Stimulated activated CD8-positive, alpha-beta memory T cell treated with anti-CD3 and anti-CD28 coated beads, Interleukin-4, amount 100 ng/mL, for 4 hours (primary cell): ENCODE measurements around the gene IL5.

Experiments
- DNase-seq, 2 donors: peaks; one replicate each; pipeline ENCODE4 v3.0.0-alpha.2; 2020; ENCODE audit warnings: low read depth in 2 of 2, low spot score in 1 of 2

IL5 gene

DNA sequence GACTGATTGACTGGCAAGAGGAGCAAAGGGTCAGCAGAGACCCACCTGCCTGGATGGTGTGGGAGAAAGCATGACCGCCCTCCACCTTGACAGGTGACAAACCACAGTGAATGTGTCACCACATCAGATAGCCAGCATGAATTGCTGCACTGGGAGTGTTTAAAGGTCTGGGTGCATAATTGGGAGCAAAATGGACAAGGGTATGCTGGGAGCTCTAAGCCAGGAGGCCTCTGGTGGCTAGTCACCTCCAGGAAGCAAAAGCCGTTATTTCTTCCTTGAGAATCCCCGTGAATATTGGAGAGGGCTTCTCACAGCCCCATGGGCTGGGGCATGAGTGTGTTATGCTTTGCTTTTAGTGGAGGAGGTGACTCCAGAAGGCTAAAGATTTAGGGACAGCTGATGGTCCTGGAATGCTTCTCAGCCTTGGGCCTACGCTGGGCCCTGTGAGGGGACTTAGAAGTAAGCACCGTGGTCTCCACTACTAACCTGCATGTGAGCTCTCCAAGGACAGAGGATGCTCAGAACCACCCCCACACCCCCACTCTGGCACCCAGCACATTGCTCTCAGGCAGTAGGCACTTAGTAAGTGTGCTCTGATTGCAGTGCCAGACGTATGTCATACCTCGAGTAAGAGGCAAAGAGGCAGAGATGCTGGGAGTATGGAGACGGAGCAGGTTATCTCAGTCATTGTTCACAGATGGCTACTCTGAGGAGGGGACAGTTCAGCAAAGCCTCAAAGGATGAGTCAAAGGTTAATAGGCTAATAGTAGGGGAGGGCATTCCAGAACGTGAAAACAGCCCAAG lies 43.7 kb downstream of the IL5 start:
- no peak for DNase-seq

DNA sequence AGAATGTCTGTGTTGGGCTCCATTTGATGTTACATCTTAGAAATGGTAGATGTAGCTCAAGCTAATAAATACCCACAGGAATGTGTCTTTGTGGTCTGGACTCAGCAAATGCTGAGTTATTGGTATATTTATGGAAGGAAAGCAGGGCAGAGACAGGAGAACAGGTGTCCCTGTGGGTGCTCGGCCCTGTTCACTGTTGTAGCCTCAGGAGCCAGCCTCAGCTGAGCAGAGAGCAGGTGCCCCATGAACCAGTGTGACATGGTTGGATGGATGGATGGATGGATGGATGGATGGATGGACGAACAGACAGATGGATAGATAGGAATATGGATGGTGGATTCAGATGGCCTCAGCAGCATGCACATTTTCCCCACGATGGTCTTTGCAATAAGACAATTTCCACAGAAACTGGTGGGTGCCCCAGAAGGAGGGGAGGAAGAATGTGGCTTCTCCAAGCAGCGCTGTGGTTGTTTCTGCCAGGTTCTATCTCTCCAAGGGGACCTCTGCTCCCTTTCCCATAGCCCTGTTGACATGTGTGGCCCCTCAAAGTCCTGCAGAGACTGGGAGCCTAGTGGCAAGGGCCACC lies 44.5 kb downstream of the IL5 start:
- DNase-seq, result no peak

DNA sequence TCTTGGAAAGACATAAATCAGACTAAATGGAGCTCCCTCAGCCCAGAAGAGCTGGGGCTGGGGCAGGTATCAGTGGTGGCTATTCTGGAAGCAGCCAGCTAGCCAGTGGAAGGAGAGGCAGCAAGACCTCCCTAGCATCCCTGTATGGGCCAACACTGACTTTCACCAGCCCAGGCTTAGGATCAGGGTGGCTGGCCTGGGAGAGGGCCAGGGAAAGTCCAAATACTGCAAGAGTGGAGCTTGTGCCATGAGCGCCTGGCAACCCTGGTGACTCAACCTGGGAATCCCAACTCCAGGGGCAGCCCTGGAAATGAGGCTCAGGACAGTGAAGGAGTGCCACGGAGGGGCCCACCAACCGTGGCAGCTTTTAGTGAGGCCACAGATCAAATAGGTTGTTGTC lies 45.2 kb downstream of the IL5 start:
- DNase-seq, result no peak

- DNase-seq, result no peak
These were observed 45.8 kb downstream of the IL5 start for GRCh38 chr5:132497488-132497997.

GRCh38 chr5:132496631-132497487 lies 46.5 kb downstream of the IL5 start:
- peak in 1 of 2 donors; percentile 58 for DNase-seq

DNA sequence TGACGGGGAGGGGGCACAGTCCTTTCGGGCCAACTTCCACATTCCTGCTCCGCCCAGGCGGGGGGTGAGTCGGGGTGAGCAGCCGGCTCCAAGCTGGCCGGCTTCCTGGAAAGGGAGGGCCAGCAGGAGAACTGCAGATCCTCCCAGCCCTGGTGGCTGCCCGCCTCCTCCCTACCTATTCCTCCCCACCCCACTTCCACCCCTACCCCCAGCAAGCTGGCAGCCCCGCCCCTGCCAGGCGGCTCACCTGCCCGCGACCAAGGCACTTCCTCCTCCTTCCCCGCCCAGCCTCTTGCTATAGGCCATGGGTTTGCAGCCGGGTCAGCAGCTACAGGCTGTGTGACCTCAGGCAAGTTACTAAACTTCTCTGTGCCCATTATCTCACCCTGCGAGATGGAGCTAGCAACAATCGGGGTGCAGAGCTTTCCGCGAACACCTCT lies 47.1 kb downstream of the IL5 start:
- DNase-seq, result peak; percentile 63 to 83

DNA sequence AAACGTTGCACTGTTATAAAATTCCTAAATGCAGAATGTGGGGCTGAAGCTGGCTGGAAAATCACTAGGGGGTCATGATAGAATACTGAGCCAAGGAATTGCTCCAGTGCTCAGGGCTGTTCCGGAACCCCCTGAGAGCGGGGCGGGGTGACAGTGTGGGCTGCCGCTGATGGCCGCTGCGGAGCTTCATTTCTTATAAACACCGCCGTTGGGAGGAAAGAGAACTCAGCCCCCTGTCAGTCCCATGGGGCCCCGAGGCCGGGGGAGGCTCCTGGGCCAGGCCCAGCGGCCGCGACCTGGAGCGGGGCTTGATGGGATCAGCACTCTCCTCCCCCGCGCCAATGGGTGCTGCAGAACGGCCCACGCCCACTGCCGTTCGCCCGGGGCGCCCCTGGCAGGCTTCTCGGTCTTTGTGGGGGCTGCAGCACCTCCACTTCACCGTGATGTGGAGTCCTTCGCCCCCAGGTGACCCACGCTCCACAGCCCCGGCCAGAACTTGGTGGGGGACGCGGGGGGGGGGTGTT lies 47.6 kb downstream of the IL5 start:
- peak; percentile 54 to 76 for DNase-seq

DNA sequence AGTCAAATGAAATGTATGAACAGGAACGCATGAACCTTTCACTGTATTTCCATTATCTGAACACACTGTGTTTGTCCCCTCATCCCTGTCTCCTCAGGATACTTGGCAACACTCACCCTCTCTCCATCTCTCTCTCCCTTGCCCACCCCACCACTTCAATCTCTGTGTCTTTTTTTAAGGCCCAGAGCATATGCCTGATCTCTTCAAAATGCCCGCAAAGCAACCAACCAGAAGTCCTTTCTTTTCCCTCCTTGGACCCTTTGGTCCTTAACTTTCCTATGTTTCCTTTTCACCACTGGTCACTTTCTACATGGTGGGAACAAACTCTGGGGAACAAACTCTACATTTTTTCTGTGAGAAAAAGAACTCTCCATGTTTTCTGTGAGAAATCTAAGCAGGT lies 49.5 kb downstream of the IL5 start:
- no peak for DNase-seq

GRCh38 chr5:132493241-132493640 lies 50.1 kb downstream of the IL5 start:
- no peak for DNase-seq

- DNase-seq, result no peak
These were observed 50.8 kb downstream of the IL5 start for GRCh38 chr5:132492386-132493125.
